Left kidney (tissue), 2 donors: Measurements from ENCODE around the gene ANKDD1A. TPM values are rescaled to one million over a fixed set of nuclear protein-coding genes. Genes with fewer than 3 reads are reported as not detected.

Experiments used
- DNase-seq: peaks from one replicate; pipeline ENCODE4 v3.0.0-alpha.2; 2013
- polyA plus RNA-seq: library from polyadenylated mRNA; unstranded; fragments of 120-200 nt; gene quantifications from one replicate; pipeline ENCODE4 v1.2.1, GENCODE V29; 2013; ENCODE audit not compliant: insufficient read length

ANKDD1A gene
- polyA plus RNA-seq, 1 donor, result 8.8 TPM

DNA sequence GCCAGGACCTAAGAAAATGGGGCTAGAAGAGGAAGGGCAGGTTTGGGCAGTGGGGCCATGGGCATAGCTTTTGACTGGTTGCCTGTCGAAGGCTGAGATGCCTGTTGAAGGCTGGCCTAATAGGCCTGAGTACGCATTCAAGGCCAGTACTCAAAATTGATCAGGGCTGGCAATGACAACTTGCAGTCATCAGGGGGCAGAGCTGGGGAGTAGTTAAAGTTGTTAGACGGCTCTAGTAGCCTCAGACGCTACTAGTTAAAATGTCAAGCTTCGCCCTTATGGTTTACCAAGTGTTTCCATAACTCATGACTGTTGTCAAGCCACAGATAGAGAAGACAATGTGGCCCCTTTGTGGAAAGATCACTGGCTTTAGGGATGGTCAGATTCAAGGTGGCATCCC lies 49.3 kb downstream of the ANKDD1A start:
- DNase-seq, result no peak

- no peak for DNase-seq
Measured at GRCh38 chr15:64969401-64969800, 57.7 kb downstream of the ANKDD1A start.

- no peak for DNase-seq
Measured at GRCh38 chr15:64970698-64971097, 59.0 kb downstream of the ANKDD1A start.

GRCh38 chr15:64975390-64975789 lies 63.7 kb downstream of the ANKDD1A start:
- DNase-seq, result no peak

DNA sequence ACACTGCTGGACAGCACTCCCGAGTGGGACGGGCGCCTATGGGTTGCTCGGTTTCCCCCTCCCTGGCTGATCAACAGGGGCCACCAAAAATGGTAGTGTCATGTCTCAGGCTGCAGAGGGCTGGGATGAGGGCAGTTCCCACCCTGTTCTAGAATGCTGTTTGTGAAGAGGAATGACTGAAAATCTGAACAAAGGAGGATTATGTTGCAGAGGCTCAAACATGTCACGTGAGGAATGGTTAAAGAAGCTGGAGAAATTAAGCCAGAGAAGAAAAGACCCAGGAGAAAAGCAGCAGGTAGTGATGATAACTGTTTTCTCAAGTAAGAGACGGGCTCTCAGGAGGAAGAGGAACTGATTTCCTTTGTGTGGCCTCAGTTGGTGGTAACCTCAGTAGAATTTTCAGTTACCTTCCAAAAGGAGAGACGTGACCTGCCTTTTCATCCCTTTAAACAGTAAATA lies 67.6 kb downstream of the ANKDD1A start:
- no peak for DNase-seq

GRCh38 chr15:64981812-64982431 lies 70.2 kb downstream of the ANKDD1A start:
- no peak for DNase-seq

GRCh38 chr15:64982472-64982871 lies 70.8 kb downstream of the ANKDD1A start:
- no peak for DNase-seq

DNA sequence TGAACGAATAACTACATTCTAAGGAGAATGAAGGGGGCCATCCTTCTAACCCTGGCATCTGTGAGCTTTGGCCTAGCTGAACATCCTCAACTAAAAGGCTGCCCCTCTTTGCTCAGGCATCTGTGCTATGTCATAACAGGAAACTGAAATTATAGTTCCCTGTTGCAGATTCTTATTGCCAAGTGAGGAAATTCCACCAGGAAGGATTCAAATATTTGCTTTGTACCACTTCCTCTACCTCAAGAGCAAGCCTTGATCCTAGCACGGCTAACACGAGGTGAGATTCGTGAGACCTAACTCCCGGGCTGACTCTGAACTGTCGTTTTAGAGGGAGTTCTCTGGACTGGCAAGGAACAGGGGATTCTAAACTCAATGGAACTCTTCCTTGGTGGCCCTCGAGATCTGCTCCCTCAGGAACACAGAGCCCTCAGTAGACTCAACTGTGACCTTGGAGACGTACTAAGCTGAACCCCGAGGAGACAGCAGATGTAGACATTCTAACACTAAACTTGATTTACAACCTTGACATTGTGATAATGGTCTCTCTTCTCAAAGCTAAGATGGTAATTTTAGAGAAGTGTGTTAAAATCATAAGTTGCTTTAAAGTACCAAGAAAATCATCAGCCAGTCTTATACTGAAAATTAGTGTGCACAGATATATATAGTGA lies 73.8 kb downstream of the ANKDD1A start:
- no peak for DNase-seq

DNA sequence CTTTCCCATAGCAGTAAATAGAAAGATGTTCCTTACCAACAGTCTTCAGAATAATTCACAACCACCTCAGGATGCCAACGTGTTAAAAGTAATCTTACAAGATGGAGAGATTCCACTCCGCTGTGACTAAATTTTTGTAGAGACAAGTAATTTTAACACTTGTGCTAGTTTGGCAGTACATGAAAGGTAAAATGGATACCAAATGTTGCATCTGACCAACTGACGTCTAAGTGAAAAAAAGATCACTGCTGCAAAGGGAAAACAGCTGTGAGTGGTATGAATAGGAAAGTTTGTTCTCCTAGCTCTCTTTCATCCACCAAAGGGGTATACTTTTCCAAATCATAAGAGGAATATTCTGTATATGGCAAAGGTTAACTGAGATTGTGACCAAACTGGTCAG lies 75.4 kb downstream of the ANKDD1A start:
- no peak for DNase-seq

DNA sequence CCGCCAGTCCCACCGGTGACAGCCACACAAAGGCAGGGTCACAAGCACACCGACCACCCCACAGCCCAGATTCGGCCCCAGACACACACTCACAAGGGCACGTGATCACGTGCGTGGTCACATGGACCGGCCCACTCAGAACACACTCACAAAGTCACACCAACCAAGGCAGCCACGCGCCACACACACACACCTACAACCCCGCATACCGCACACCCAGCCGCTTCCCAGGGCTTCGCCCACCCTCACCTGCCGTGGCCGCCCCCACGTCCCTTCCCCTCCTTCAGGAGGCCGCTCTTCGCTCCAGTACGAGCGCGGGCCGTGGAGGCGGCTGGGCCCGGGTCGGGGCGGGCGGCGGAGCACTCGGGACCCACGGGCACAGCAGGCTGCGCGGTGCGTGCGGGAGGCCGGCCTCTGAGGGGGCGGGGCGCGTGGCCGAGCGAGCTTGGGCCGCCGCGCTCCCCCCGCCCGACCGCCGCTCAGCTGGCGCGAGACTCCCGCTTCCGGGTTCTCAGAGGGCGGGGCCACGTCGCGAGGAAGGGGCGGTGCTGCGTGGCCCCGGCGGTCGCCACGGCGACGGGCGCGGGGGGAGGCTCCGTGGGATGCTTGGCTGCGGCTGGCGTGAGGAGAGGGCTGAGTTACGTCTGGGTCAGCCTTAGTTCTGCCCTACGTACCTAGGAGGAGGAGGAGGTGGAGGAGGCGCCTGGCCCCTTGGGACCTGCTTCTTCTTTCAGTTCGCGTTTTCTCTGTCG lies 77.9 kb downstream of the ANKDD1A start, which contains the start of gene SPG21:
TSS of gene SPG21 (minus strand) at position 499 of the 752 bp plus-strand sequence. CDS start 6,345 bp downstream, outside the sequence.
- DNase-seq, result peak; percentile 91

DNA sequence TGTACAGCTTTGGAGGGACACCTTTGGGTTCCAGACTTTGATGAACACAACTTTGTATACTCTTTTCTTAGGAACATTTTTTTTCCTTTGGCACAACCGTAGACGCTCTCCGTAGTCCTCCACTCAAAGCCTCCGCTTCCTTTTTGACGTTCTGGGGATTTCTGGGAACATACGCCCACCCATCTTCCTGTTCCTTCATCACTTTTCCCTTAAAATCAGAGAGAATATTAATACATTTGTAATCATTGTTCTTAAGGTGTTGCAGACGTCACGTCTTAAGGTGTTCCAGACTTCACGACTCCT lies 78.4 kb downstream of the ANKDD1A start:
- no peak for DNase-seq

GRCh38 chr15:64991536-64992135 lies 79.9 kb downstream of the ANKDD1A start:
- no peak for DNase-seq

GRCh38 chr15:64993290-64993689 lies 81.6 kb downstream of the ANKDD1A start:
- no peak for DNase-seq

DNA sequence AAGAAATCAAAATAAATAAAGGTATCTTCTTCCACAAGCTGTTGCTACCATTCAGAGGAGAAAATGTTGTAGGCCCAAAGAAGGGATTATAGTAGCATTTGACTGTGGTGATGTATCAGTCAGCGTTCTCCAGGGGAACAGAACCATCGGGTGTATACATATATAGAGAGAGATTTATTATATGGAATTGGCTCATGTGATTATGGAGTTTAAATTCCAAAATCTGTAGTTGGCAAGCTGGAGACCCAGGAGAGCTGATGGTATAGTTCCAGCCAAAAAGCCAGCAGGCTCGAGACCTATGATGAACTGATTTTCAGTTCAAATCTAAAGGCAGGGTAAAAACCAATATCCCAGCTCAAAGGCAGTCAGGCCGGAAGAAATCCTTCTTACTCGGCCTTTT lies 85.4 kb downstream of the ANKDD1A start:
- no peak for DNase-seq

- DNase-seq, result no peak
Measured at GRCh38 chr15:64997745-64998375, 86.2 kb downstream of the ANKDD1A start.

DNA sequence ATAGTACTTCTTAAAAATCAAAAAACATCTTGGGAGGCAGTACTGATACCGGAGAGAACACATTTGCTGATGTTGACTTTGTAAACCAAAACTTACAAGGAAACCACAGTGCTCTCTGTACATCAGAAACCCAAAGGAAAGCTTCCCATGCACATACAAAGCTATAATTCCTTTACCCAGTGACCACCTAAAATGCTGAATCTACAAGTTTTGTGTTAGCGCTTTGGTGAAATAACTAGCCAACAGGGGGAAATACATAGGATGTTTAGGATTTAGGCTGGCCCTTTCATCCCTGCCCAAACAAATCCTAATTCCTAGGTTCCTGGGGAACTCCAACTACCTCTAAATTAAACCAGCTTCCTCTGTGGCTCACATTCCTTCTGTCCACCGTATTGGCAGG lies 93.3 kb downstream of the ANKDD1A start:
- DNase-seq, result no peak

DNA sequence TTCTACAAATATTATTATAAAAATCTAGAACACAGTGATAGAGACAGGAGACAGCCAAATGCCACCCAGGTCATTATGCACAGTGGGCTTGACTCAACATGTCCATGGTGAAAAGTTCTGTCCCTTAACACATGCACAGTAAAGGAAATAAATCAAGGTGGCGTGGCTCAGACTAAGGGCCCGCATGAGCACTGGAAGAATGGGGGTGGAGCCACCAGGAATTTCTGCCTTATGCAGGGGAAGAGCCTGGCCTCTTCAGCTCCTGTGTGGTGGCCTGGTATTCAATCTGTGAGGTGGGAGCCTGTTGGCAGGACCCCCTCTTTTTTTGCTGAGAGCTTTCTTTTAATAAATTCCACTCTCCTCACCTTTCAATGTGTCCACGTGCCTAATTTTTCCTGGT lies 95.2 kb downstream of the ANKDD1A start:
- DNase-seq, result no peak

Other genes starting within 250 kb of the ANKDD1A start
- 12.6 TPM for gene RBPMS2, start 136.3 kb upstream of the ANKDD1A start, polyA plus RNA-seq
- gene PIF1, start 86.3 kb upstream of the ANKDD1A start, polyA plus RNA-seq, result 17.9 TPM
- gene PLEKHO2, start 70.0 kb upstream of the ANKDD1A start, polyA plus RNA-seq, result 15.5 TPM
- gene SPG21, start 78.0 kb downstream of the ANKDD1A start, polyA plus RNA-seq, result 135 TPM
- 19.9 TPM for gene MTFMT, start 117.7 kb downstream of the ANKDD1A start, polyA plus RNA-seq
- 8.3 TPM for gene SLC51B, start 133.5 kb downstream of the ANKDD1A start, polyA plus RNA-seq
- 6.1 TPM for gene RASL12, start 156.1 kb downstream of the ANKDD1A start, polyA plus RNA-seq
- 0.07 TPM for gene KBTBD13, start 164.8 kb downstream of the ANKDD1A start, polyA plus RNA-seq
- 6.9 TPM for gene UBAP1L, start 203.3 kb downstream of the ANKDD1A start, polyA plus RNA-seq
- 36.1 TPM for gene PDCD7, start 221.9 kb downstream of the ANKDD1A start, polyA plus RNA-seq